MCF 10A (cell line): Measurements from ENCODE around the gene CACNA1H. TPM values are rescaled to one million over a fixed set of nuclear protein-coding genes. Genes with fewer than 3 reads are reported as not detected.

Experiments used
- BruUV-seq: library from RNA; stranded (reverse); fragments of 400-500 nt; replicated peaks from 2 replicates; lab custom pipeline; 2021; lab: Mats Ljungman, UMichigan
- CTCF ChIA-PET: fragments of 300-600 bp; sonication (Branson Sonifier 250); formaldehyde crosslinking; extraction: SDS; loops from one replicate; lab custom pipeline; 2021; ENCODE audit warnings: antibody characterized with exemption, inconsistent platforms; lab: Yijun Ruan, JAX
- POLR2A ChIA-PET: fragments of 300-600, 350-650 bp; sonication (Branson Sonifier 250); formaldehyde crosslinking; extraction: SDS; loops from one replicate; lab custom pipeline; 2020; ENCODE audit warnings: antibody characterized with exemption, inconsistent platforms; lab: Yijun Ruan, JAX
- DNase-seq: peaks from one replicate; pipeline ENCODE4 v3.0.0-alpha.2; 2018; ENCODE audit not compliant: unreplicated experiment
- H3K27ac Mint-ChIP-seq: one replicate; pipeline ENCODE4 v1.8.0; 2022; ENCODE audit warnings: mild to moderate bottlenecking, low read depth, mixed read lengths; ENCODE audit not compliant: unreplicated experiment
- H3K27me3 Mint-ChIP-seq: one replicate; pipeline ENCODE4 v1.8.0; 2022; ENCODE audit warnings: mixed read lengths; ENCODE audit not compliant: insufficient read depth, unreplicated experiment
- H3K36me3 Mint-ChIP-seq: one replicate; pipeline ENCODE4 v1.8.0; 2022; ENCODE audit warnings: mild to moderate bottlenecking, moderate library complexity, mixed read lengths; ENCODE audit not compliant: insufficient read depth, unreplicated experiment
- H3K4me1 Mint-ChIP-seq: one replicate; pipeline ENCODE4 v1.8.0; 2022; ENCODE audit warnings: mixed read lengths; ENCODE audit not compliant: insufficient read depth, unreplicated experiment
- H3K4me3 Mint-ChIP-seq: one replicate; pipeline ENCODE4 v1.8.0; 2022; ENCODE audit warnings: mild to moderate bottlenecking, moderate library complexity, mixed read lengths; ENCODE audit not compliant: unreplicated experiment
- H3K9me3 Mint-ChIP-seq: one replicate; pipeline ENCODE4 v1.8.0; 2022; ENCODE audit warnings: mixed read lengths; ENCODE audit not compliant: unreplicated experiment
- intact Hi-C: fragments of 100-400 bp; cut with micrococcal nuclease; formaldehyde crosslinking; loops from 2 replicates; pipeline ENCODE4 v1.14.1; 2022
- total RNA-seq: library from RNA; stranded (reverse); gene quantifications from 2 replicates; pipeline ENCODE4 v1.2.3, GENCODE V29; 2022
- TF ChIP-seq, protein P1 (sequence below): fragments of 200-600 bp; IDR thresholded peaks from one replicate; pipeline ENCODE4 v1.8.0; 2022; ENCODE audit warnings: antibody characterized with exemption, mild to moderate bottlenecking; ENCODE audit not compliant: unreplicated experiment

Gene CACNA1H
- total RNA-seq, 1 experiment from 2014 or later = not detected

DNA sequence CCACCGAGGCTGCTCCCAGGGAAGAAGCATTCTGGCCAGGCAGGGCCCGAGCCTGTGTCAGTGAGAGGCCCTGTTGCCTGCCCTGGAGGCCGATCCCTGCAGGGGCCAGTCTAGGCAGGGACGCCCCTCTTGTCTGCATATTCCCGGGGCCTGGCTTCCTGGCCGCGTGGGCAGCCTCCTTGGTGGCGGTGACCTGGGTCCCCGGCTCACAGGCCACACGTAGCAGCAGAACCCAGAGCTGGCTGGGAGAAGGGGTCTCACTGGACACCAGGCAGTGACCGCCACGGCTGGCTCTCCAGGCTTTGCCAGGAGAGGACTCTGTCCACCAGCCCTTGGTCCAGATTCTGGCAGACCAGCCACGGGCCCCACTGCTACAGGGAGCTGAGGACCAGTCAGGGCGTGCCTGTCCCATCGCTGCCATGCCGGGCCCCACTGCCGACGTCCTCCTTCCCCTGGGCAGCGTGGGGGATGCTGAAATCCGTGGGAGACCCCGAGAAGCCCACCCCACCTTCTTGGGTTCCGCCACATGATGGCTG lies 3.7 kb upstream of the CACNA1H start:
- Mint-ChIP-seq H3K9me3 (no peaks in the 10 kb centered on the region), H3K4me3 (no peak overlapping the region), H3K36me3 (no peaks in the 10 kb centered on the region), H3K27ac (no peak overlapping the region), H3K27me3 (peaks cover under 1% of the 10 kb centered on the region), H3K4me1 (no peaks in the 10 kb centered on the region)
- no peak for DNase-seq
- ChIA-PET CTCF (interaction anchor here (0.6 kb wide), 1 partner anchor 1053 kb away, joined by 3 read pairs; no protein-coding TSS in a partner anchor), POLR2A (no interaction called here)
- no TSS peak for BruUV-seq
- TF ChIP-seq, protein P1, sequence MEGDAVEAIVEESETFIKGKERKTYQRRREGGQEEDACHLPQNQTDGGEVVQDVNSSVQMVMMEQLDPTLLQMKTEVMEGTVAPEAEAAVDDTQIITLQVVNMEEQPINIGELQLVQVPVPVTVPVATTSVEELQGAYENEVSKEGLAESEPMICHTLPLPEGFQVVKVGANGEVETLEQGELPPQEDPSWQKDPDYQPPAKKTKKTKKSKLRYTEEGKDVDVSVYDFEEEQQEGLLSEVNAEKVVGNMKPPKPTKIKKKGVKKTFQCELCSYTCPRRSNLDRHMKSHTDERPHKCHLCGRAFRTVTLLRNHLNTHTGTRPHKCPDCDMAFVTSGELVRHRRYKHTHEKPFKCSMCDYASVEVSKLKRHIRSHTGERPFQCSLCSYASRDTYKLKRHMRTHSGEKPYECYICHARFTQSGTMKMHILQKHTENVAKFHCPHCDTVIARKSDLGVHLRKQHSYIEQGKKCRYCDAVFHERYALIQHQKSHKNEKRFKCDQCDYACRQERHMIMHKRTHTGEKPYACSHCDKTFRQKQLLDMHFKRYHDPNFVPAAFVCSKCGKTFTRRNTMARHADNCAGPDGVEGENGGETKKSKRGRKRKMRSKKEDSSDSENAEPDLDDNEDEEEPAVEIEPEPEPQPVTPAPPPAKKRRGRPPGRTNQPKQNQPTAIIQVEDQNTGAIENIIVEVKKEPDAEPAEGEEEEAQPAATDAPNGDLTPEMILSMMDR = no peak
- intact Hi-C loops = no loop called here

- ChIA-PET POLR2A (no interaction called here), CTCF (interaction anchor here (0.6 to 0.8 kb wide), 3 partner anchors 75 to 95 kb away, joined by 3 to 4 read pairs (median 3); no protein-coding TSS in a partner anchor)
- no peaks in the 10 kb centered on the region for H3K27me3 Mint-ChIP-seq
- no peak overlapping the region for H3K27ac Mint-ChIP-seq
- no TSS peak for BruUV-seq
- no peak for DNase-seq
- TF ChIP-seq, protein P1 = no peak
- no peaks in the 10 kb centered on the region for H3K36me3 Mint-ChIP-seq
- intact Hi-C loops = no loop called here
- no peaks in the 10 kb centered on the region for H3K4me1 Mint-ChIP-seq
- no peaks in the 10 kb centered on the region for H3K9me3 Mint-ChIP-seq
- H3K4me3 Mint-ChIP-seq = no peak overlapping the region
Observed at GRCh38 chr16:1150511-1150982, 2.4 kb upstream of the CACNA1H start.

DNA sequence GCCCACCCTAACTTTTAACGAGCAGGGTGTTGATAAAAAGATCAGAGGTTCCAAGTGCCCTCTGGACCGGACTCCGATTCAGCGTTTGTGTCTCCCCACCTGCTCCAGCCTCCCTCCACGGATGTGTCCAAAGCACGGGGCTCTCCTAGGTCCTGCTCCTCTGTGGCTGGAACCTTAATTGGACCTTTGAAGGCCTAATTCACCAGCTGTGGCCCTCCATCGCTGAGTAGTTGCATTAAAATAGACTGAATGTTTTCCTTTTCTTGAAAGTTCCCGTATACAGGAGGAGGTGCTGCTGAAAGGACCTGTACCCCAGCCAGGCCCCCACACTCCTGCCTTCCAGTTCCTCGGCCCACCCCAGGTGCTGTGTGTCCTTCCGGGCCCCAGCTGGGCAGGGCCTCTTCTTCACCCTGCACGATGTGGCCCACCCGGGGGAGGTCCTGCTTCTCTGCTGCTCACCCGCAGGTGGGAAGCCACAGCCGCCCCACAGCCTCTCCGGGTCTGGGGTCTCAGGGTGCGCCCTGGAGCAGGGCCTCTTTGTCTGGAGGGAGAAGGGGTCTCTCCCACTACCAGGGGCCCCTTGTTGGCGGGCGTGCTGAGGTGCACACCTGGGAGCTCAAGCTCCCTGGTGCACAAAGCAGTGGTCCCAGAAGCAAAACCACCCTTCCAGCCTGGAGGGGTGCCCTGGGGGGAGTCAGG lies 1.3 kb upstream of the CACNA1H start:
- Mint-ChIP-seq H3K9me3 (no peaks in the 10 kb centered on the region), H3K36me3 (no peaks in the 10 kb centered on the region), H3K4me1 (no peaks in the 10 kb centered on the region), H3K4me3 (no peak overlapping the region), H3K27me3 (no peaks in the 10 kb centered on the region), H3K27ac (no peak overlapping the region)
- intact Hi-C loops = no loop called here
- no TSS peak for BruUV-seq
- ChIA-PET POLR2A (no interaction called here), CTCF (no interaction called here)
- DNase-seq = no peak
- TF ChIP-seq, protein P1 = no peak

DNA sequence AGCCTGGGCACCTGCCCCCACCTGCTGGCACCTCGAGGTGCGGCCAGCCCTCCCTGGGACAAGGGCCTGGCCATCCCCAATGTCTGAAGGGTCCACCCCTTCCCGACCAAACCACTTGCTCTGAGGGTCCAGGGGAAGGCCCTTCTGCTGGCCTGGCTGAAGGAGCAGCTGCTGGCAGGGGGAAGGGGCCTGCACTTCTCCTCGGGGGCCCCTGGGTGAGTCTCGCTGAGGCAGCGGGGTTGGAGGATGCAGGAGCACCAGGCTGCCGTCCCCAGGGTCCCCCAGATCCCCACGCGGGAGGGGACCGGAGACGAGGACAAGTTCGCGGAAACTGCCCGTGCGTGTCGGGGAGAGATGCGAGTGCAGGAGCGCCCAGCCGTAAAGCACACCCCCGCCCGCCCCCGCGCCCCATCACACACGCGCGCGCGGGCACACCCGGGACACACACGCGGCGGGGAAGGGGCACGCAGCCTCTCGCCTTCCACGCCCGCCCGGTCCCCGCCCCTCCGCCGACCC lies 725 bp upstream of the CACNA1H start:
- no TSS peak for BruUV-seq
- Mint-ChIP-seq H3K9me3 (no peaks in the 10 kb centered on the region), H3K4me1 (no peaks in the 10 kb centered on the region), H3K36me3 (no peaks in the 10 kb centered on the region), H3K27me3 (no peaks in the 10 kb centered on the region), H3K27ac (no peak overlapping the region), H3K4me3 (no peak overlapping the region)
- no peak for DNase-seq
- ChIA-PET CTCF (no interaction called here), POLR2A (no interaction called here)
- TF ChIP-seq, protein P1 = no peak
- intact Hi-C loops = no loop called here
